ENCODE data around the gene TM4SF4.

Gene TM4SF4

DNA sequence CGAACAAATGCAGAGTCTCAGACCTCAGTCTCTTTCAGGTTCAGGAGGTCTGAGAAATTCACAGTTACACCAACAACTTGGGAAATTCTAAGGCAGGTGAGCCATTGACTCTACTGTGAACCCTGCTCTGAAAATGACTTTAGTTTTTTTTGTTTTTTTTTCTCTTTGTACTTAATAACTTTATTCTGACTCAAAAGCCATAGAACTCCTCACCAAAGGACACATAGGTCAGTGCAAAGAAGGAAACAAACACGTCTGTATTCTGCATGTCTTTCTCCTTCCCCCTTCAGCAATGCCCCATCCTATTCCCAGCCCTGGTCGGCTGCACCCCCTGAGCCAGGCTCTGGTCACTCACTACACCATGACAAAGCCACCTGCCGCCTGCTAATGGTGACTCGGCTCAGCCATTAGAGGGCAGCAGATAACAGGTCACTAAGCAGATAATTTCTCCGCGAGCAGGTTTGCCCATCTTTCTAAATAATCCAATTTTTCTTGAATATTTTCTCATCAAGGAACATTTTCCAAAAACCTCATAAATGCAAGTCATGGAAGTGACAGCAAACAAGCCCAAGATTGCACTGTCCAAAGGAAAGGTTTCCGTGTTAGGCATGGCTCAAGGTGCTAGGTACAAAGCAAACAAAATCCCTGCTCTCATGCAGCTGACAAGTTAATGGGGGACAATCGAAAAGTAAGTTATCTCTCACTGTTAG, 37.7 kb downstream of the TM4SF4 start:
- ATAC-seq (ENCODE audit: low read depth) (peak; percentile 85), DNase-seq (ENCODE audit: low spot score) (no peak)
- TF ChIP-seq, protein P1, sequence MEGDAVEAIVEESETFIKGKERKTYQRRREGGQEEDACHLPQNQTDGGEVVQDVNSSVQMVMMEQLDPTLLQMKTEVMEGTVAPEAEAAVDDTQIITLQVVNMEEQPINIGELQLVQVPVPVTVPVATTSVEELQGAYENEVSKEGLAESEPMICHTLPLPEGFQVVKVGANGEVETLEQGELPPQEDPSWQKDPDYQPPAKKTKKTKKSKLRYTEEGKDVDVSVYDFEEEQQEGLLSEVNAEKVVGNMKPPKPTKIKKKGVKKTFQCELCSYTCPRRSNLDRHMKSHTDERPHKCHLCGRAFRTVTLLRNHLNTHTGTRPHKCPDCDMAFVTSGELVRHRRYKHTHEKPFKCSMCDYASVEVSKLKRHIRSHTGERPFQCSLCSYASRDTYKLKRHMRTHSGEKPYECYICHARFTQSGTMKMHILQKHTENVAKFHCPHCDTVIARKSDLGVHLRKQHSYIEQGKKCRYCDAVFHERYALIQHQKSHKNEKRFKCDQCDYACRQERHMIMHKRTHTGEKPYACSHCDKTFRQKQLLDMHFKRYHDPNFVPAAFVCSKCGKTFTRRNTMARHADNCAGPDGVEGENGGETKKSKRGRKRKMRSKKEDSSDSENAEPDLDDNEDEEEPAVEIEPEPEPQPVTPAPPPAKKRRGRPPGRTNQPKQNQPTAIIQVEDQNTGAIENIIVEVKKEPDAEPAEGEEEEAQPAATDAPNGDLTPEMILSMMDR (IDR thresholded peaks at IDR 0.05; ENCODE audit: poor library complexity, severe bottlenecking) = peak; percentile 94
- Histone ChIP-seq H3K27me3 (ENCODE audit: insufficient read depth, poor library complexity, severe bottlenecking) (no peaks in the 10 kb centered on the region), H3K36me3 (ENCODE audit: low read depth) (no peaks in the 10 kb centered on the region; the same call in 1 of the 2 replicates), H3K27ac (ENCODE audit: poor library complexity, severe bottlenecking) (no peak overlapping the region), H3K9me3 (ENCODE audit: severe bottlenecking) (no peaks in the 10 kb centered on the region), H3K4me1 (ENCODE audit: insufficient read depth, poor library complexity, severe bottlenecking) (no peaks in the 10 kb centered on the region), H3K4me3 (ENCODE audit: severe bottlenecking) (no peak overlapping the region)

- DNase-seq (ENCODE audit: low spot score) (no peak), ATAC-seq (ENCODE audit: low read depth) (no peak)
- Histone ChIP-seq H3K27ac (ENCODE audit: poor library complexity, severe bottlenecking) (no peak overlapping the region), H3K36me3 (ENCODE audit: low read depth) (peaks cover 10% of the 10 kb centered on the region), H3K27me3 (ENCODE audit: insufficient read depth, poor library complexity, severe bottlenecking) (no peaks in the 10 kb centered on the region), H3K4me1 (ENCODE audit: insufficient read depth, poor library complexity, severe bottlenecking) (no peaks in the 10 kb centered on the region), H3K4me3 (ENCODE audit: severe bottlenecking) (no peak overlapping the region), H3K9me3 (ENCODE audit: severe bottlenecking) (no peaks in the 10 kb centered on the region)
- TF ChIP-seq, protein P1 (IDR thresholded peaks at IDR 0.05; ENCODE audit: poor library complexity, severe bottlenecking) = no peak
These were observed 40.0 kb downstream of the TM4SF4 start for GRCh38 chr3:149514471-149514870.

GRCh38 chr3:149515249-149515648, 40.8 kb downstream of the TM4SF4 start:
- Histone ChIP-seq H3K4me1 (ENCODE audit: insufficient read depth, poor library complexity, severe bottlenecking) (no peaks in the 10 kb centered on the region), H3K4me3 (ENCODE audit: severe bottlenecking) (no peak overlapping the region)
- TF ChIP-seq, protein P1 (IDR thresholded peaks at IDR 0.05; ENCODE audit: poor library complexity, severe bottlenecking) = no peak

DNA sequence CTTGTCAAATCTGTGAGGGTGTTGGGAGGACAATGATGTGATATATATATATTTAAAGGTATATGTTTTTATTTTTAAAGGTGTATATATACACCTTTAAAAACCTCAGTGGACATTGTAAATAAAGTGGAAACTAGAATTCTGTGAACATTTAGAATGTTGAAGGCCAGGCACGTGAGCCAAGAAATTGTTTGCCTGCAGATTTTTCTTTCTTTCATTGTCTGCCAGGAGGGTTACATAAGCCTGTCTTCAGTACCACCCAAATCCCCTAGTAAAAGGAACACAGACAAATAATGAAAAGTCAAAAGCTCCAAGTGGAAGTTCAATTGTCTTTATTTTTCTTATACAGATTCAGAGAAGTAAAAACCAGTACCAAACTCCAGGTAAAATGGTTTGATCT, 42.4 kb downstream of the TM4SF4 start:
- Histone ChIP-seq H3K4me1 (ENCODE audit: insufficient read depth, poor library complexity, severe bottlenecking) (no peaks in the 10 kb centered on the region), H3K27me3 (ENCODE audit: insufficient read depth, poor library complexity, severe bottlenecking) (no peaks in the 10 kb centered on the region), H3K4me3 (ENCODE audit: severe bottlenecking) (no peak overlapping the region), H3K36me3 (ENCODE audit: low read depth) (peaks cover 28% of the 10 kb centered on the region), H3K27ac (ENCODE audit: poor library complexity, severe bottlenecking) (no peak overlapping the region), H3K9me3 (ENCODE audit: severe bottlenecking) (no peaks in the 10 kb centered on the region)
- ATAC-seq (ENCODE audit: low read depth) = no peak
- TF ChIP-seq, protein P1 (IDR thresholded peaks at IDR 0.05; ENCODE audit: poor library complexity, severe bottlenecking) = no peak
- DNase-seq (ENCODE audit: low spot score) = no peak

More at GRCh38 chr3:149515249-149515648, 40.8 kb downstream of the TM4SF4 start:
- peaks cover 12% of the 10 kb centered on the region for H3K36me3 ChIP-seq (ENCODE audit: low read depth)
- no peaks in the 10 kb centered on the region for H3K27me3 ChIP-seq (ENCODE audit: insufficient read depth, poor library complexity, severe bottlenecking)
- ATAC-seq (ENCODE audit: low read depth) (no peak), DNase-seq (ENCODE audit: low spot score) (no peak)
- no peaks in the 10 kb centered on the region for H3K9me3 ChIP-seq (ENCODE audit: severe bottlenecking)
- H3K27ac ChIP-seq (ENCODE audit: poor library complexity, severe bottlenecking) = no peak overlapping the region

GRCh38 chr3:149519912-149520311, 45.4 kb downstream of the TM4SF4 start:
- Histone ChIP-seq H3K27ac (ENCODE audit: poor library complexity, severe bottlenecking) (no peak overlapping the region), H3K4me3 (ENCODE audit: severe bottlenecking) (no peak overlapping the region), H3K27me3 (ENCODE audit: insufficient read depth, poor library complexity, severe bottlenecking) (no peaks in the 10 kb centered on the region), H3K36me3 (ENCODE audit: low read depth) (peaks cover 47% of the 10 kb centered on the region), H3K4me1 (ENCODE audit: insufficient read depth, poor library complexity, severe bottlenecking) (no peaks in the 10 kb centered on the region), H3K9me3 (ENCODE audit: severe bottlenecking) (no peaks in the 10 kb centered on the region)
- DNase-seq (ENCODE audit: low spot score) (no peak), ATAC-seq (ENCODE audit: low read depth) (no peak)
- TF ChIP-seq, protein P1 (IDR thresholded peaks at IDR 0.05; ENCODE audit: poor library complexity, severe bottlenecking) = no peak

Data from RWPE2 (cell line).